NCI-H146 treated with DMSO at 0.1 percent for 48 hours (cell line): Measurements from ENCODE around the gene NDUFA8.
A peak's percentile ranks its signal among the peaks of the same experiment; 100 is the strongest.

Experiments used
- DNase-seq: peaks from one replicate; lab custom pipeline; 2025; ENCODE audit not compliant: unreplicated experiment; lab: John Stamatoyannopoulos, UW

The NDUFA8 gene

DNA sequence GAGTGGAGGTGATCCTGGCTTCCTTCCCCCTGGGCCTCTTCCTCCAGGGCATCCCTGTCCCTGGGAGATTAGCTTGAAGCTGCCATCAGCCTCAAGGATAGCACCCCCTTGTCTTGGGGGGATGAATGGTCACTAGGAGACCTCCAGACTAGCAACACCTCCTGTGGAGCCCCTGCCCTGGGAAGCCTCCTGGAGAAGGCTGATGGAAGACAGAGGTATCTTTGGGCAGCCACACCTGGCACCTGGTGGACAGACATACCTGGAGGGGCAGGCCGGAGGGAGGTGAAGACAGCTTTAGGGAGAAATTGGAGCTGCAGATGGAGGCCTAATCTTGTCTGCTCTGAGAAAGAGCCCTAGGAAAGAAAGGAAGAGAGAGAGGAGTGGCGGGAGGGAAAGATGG is 57.4 kb downstream of the NDUFA8 start:
- DNase-seq = no peak

DNA sequence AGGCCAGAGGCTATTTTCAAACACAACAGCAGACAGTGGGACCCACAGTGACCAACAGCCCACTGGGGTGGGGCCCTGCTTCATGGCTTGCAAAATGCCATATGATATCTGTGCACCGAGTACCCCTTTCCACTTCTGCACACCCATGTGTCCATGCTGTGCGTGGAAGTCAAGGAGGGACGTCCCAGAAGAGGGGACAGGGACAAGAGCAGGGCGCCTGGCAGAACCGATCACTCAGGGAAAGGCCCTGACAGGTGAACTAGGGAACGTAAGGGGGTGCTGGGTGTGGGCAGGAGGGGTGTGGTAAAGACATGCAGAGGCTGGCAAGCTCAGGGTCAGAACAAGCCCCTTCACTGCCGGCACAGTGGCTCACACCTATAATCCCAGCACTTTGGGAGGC is 58.8 kb downstream of the NDUFA8 start:
- DNase-seq = no peak

DNA sequence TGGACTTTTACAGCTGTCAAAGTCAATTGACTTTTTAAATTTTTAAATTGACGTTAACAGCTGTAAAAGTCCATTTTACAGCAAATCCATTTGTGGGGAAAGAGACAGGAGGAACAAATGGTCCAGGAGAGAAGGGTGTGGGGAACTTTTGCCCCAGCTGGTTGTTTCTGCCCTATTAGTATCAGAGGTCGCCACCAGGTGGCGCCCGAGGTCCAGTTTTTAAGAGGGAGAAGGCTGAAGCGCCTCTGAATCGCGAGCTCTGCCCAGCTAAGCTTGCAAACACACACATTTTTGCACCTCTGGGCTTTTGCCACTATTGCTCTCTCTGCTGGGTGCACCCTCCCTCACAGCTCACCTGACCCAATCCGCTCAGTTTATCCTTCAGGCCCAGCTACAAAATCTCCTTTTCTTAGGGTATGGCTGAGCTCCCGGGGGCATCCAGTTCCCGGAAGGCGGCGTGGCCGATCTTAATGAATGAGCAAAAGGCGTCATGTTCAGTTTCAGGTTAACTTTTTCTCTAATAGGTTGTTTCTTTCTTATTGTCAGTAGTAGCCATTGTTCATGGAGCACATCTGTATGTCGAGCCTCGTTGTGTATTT is 60.2 kb downstream of the NDUFA8 start:
- peak; percentile 35 for DNase-seq

DNA sequence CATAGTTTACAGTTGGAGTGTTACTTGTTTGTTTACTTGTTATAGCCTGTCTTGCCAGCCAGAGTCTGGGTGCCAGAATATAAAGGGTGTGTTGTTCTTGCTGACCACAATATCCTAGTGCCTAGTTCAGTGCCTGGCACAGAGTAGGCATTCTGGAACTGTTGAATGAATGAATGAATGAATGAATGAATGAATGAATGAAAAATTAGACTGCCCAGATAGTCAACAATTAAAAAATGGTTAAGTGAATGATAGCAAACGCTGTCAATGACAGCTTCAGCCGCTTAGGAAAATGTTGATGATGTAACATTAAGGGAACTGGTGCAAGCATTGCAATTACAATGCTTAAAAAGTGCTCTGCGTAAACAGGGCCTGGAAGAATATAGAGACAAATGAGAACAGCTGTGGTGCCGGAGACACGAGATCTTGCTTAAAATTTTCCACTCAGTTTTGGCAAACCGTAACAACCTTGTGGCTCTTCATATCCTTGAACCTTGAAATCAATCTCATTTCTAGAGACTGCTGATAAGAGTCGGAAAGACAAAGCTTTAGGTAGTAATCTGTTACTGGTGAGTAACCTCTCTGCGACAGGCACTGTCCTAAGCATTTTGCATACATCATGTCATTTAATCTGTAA is 61.8 kb downstream of the NDUFA8 start:
- DNase-seq = no peak

DNA sequence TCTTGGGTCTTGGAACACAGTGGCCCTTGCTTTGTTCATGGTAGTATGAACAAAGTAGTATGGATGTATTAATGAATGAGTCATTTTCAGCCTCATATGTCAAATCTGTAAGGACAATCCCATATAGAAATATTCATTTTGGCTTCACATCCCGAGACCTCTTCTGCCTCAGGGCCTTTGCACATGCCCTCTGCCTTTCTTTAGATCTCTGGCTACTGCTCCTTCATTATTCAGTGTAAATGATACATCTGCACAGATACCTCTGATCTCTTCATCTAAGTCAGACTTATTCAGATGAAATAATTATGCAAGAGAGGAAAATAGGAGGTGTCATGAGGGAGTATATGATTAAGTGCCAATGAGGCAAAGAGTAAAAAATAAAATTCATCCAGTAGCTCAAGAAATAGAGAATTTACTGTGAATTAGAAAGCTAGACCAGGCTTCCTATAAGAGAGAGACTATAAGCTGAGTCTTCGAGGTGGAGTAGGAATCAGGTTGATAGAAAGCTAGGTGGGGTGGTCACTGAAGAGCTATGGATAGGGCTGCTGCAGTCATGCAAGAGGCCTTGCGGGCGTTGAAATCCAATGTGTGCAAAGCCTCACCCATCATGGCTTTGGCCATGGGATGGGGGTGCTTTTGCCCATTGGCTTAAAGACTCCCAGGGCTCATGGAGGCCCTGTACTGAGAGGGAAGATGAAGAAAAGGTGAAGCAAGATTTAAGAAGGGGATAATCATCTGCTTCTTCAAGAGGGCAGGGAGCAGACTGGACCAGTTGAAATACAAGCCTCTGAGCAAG is 62.8 kb downstream of the NDUFA8 start:
- no peak for DNase-seq

DNA sequence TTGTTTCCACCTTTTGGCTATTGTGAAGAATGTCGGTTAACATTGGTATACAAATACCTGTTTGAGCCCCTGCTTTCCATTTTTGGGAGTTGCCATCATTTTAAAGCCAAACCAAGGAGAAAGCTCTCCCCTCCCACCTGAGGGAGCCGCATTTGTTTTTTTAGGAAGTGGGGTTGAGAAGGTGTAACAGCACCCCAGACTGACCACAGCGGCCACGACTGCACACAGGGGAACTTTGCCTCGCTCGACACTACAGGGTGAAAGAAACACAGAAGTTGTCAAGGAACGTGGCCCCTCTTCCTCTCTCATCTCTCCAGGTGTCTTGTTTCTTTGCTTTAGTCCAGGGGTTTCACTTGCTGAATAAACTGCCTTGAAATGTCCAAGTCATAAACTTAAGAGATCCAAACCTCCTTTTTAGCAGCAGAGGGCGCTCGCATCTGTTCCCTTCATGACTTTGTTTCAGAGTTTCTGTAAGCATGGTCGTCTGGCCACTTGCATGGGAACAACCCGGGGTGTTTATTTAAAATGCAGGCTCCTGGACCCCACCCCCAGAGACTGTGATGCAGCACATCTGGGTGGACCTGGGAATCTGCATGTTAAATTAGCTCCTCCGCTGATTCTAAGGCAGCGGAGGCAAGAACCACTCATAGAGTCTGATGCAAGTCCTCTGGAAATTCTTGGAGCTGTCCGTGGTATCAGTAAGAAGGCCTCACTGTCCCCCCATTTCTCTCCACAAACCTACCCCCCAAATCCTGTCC is 64.4 kb downstream of the NDUFA8 start:
- DNase-seq = peak; percentile 5
